Lung microvascular endothelial cell (primary cell): ENCODE data around the gene CASZ1. TPM values are rescaled to one million over a fixed set of nuclear protein-coding genes. Genes with fewer than 3 reads are reported as not detected.

Source experiments
- DNase-seq, 2 donors: peaks; one replicate each; pipeline versions ENCODE4 v3.0.0 to v3.0.0-alpha.2; 2010; ENCODE audit warnings: low read depth in 2 of 2
- total RNA-seq: library from RNA; depleted of rRNA; stranded (reverse); fragments of >200 nt; gene quantifications from 2 replicates; pipeline ENCODE4 v1.2.1, GENCODE V29; 2014

The CASZ1 gene
- total RNA-seq, 1 donor from 2014 or later: 0.99 TPM

DNA sequence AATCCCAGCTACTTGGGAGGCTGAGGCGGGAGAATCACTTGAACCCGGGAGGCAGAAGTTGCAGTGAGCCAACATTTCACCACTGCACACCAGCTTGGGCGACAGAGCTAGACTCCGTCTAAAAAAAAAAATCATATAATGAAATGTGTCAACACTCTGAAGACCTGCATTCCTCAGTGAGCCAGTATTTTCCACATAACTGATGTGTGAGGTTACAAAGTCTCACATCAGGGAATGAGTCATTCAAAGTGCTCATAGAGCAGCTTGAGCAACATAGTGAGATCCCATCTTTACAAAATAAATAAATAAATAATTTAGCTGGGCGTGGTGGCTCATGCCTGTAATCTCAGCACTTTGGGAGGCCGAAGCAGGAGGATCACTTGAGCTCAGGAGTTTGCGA is 65.5 kb downstream of the CASZ1 start:
- peak; percentile 35 to 61 for DNase-seq

DNA sequence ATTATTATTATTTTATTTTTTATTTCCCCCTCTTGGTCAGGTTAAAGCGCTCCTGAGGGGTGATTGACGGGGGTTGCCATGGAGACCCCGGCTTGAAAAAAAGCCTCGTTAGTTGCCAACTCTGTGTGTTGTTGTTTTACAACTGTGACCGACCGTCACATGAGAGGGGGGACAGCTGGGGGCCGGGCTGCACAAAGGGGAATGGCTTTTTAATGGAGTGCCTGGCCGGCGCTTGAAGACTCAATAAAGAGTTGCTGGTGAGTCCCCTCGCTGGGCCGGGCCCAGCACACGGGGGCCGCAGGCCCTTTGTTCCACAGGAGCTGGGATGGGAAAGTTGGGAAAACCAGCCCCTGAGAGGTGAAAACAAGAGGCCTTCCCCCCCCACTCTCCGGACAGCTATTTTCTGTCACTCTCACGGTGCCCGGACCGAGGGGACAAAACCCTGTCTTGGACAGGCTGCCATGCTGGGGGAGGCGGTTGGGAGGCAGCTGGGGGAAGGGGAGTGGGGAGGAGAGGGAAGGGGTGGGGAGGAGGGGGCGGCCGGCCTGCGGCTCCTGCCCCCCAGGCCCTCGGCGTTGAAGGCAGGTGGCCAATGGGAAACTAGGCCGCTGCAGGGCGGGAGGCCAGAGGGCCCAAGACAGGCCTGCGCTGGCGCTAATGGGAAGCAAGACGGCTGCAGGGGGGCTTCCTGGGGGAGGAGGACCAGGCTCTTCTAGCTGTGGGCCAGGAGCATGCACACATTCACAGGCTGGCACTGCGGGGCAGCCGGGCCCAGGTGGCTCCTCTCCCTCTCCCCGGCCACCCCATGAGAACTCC is 67.6 kb downstream of the CASZ1 start:
- DNase-seq: peak in 1 of 2 donors; percentile 11

DNA sequence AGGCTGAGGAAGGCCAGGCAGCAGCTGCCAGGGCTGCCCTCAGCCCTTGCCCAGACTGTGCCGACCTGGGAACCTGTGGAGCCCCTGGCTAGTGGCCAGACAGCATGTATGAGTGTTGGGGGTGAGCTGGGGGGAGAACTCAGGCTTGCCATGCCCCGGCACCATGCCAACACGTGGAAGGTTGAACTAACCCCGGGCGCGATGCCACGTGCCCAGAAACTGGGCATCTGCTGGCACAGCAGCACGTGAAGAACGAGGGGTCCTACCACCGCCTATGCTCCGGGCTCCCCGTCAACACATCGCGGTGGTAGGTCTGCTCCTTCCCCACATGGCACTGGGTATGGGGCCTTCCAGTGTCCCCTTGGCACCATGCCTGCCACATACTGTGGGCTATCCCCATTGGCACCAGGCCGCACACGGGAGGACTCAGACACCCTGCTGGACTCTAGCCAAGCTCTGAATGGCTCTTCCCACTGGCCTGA is 68.7 kb downstream of the CASZ1 start:
- no peak for DNase-seq

DNA sequence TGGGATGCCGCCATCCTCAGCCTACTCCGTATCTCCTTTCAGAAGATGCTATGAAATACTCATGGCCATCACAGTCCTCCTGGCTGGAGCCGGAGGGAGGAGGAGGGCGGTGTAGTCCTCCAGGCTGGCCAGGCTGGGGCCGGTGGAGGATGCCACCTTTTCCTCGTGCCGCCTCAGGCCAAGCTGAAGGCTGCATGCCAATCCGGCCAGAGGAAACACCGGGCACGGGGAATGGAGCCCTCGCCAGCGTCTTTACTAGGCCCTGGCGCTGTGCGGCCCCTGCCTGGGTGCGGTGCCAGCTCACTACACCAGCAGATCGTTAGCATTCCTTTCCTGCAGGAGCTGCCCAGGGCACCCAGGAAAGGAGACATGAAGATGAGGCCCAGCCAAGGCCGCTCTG is 70.1 kb downstream of the CASZ1 start:
- no peak for DNase-seq

DNA sequence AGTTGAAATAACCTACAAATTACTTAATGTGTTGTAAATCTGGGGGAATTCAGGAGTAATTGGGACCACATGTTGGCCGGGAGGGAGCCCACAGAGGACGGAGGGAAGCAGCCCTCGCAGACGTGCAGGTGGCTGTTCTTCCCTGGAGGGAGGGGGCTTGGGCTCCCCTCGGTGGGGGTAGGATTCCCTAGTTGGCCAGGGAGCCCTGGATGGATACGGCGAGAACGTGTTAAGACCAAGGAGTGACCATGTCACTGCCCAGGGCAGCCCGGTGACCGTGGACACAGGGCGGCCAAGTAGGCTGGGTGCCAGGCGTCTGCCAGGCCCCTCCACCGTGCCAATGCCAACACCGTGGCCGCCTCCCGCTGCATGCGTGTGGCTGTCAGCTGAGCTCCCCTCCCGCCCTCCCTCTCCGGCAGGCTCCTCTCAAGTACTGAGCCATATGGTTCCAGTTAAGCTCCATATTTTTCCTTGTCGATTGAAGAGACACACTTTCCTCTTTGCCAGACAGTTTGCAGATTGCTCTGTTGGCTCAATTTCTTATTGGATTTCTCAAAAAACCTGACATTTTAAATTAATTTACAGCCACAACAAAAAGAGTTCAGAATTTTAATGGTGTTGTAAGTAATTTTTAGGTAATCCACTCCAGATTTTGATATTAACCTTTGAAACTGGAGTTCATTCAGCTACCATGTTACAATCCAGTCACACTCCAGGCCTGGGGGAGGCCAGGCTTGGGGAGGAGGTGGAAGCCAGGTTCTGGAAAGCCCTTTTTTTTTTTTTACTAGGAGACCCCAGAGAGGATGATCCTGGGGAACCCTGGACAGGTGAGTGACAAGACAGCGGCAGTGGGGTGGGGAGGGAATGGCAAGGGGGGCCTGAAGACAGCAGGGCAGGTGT is 71.2 kb downstream of the CASZ1 start:
- no peak for DNase-seq

DNA sequence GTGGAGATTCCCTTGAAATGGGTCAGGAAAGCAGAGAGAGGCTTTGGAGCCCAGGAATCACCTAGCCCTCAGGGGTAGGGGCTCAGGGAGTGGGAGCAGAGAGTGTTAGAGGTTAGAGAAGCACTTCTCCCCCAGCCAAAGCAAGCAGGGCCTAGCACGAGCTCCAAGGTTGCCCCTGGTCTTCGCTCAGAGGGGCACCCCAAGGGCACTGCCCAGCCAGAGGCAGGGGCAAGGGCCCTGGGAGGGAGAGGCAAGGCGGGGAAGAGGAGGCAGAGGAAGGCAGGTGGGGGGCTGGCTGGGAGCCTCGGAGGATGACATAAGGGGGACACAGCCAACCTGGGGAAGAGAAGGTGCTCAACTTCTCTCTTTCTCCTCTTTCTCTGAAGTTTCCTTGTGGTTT is 71.9 kb downstream of the CASZ1 start:
- no peak for DNase-seq

DNA sequence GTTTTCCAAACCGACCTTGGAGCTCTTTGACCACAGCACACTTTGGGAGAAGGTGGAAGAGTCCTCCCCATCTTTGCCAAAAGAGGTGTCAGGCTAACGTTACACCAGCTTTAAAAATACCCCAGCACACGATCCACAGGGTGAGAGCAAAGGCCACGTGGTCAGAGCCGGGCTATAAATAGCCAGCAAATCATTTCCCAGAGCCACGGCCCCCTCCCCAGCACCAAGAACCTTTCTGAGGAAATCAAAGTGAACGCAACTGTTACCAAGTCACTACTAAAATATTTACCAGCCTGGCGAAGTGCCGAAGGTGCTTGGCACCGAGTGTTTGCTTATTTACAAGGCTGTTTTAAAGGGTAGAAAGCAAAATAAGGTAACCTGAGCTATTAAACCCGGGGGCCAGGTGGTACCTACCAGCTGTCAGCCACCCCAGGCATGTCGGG is 72.4 kb downstream of the CASZ1 start:
- no peak for DNase-seq

DNA sequence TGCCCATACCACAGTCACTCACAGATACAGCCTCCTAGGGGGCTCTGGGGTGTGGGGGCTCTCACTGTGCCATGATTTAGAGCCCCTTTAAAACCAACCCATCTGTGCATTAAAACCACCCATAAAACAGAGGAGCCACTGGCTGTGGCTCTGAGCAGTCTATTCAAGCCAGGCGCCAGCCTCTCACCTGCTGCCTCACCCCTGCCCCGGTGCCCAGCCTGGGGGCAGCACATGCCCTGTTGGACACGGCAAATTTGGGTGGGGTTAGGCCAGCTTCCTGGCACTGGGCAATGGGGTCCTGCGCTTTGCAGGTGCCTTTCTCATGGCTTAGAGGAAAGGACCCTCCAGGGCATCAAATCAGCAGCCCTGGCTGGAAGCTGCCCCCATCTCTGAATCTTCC is 73.1 kb downstream of the CASZ1 start:
- DNase-seq: no peak

DNA sequence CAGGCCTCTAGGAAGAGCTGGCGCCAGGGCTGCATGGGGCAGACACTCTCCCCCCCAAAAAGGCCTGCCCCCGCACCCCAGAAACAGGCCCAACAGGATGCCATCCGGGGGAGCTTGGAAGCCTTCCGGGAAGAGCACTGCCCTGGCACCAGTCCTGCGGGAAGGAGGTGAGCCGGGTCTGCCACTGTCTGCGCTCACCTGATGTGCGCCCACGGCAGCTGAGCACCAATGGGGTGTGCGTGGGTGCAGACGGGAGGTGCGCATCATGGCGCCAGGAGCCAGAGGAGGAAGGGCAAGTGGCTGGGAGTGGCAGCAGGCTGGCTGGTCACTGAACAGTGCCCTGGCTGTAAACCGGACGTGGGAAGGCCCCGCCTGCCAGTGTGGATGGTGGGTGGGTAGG is 73.6 kb downstream of the CASZ1 start:
- DNase-seq: no peak

DNA sequence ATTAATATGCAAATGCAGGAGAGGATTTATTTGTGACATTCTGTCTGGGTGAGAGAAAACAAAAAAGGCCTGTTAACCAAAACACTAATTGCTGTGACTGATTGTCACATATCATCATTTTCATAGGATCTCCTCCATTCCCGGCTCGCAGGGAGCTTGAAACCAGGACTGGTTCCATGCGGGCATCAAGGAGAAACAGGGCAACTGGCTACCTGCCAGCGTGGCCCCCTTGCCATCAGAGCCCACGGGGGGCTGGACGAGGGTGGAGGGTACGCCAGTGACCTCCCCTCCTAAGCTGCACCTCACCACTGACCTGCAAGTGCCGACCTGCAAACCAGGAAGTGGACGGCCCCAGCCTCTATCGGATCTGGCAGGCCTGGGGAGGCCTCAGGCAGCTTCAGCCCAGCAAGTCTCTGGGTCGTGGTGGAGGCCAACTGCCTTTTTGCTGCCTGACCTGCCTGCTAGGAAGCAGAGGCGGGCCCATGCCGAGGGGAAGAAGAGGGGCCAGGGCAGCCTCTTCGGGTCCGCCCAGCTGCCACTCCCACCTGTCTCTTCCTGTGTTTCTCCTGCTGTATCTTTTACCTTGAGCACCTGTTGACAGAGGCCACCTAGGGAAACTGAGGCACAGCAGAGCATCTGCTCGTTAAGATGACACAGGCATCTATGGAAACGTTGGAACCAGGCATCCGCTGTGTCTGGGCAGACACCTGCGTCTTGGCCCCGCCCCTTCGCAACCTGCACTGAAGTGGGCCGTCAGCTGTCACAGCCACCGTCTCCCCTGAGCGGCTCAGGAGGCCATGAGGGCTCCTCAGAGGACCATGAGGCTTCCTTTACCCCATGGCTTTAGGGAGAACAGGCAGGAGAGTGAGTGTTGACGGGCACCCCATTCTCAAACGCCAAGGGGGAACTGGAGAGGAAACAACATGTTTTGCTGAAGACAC is 74.8 kb downstream of the CASZ1 start:
- no peak for DNase-seq

DNA sequence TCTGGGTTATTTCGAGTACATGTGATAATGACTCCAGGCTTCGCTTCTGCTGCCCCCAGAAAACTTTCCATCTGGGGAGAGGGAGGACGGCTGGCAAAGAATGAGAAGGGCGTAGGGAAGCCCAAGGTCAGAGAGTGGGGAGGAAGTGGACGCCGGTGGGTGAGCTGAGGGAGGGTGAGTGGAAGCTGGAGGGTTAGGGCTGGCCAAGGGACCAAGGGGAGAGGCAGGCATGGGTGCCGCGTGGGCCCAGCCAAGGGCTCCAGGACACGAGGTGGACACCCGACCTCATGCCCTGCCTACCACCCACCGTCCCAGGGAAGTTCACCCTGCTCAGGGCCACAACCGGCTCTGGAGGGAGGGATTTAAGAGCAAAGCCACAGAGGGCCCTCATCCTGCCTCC is 75.8 kb downstream of the CASZ1 start:
- DNase-seq: no peak

DNA sequence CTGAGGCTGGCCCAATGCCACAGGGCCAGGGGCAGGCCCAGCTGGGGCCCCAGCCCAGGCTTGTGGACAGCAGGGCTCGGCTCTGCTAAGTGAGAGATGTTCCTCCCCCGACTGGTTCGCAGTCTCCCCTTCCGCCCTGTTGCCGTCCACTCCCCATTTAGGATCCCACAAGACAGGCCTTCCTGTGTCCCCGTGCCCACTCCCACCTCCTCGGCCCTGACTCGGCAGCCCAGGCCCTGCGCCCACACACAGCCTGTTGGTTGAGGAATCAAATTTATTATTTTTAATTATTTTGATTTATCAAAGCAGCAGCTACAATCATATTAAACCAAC is 78.4 kb downstream of the CASZ1 start:
- no peak for DNase-seq

DNA sequence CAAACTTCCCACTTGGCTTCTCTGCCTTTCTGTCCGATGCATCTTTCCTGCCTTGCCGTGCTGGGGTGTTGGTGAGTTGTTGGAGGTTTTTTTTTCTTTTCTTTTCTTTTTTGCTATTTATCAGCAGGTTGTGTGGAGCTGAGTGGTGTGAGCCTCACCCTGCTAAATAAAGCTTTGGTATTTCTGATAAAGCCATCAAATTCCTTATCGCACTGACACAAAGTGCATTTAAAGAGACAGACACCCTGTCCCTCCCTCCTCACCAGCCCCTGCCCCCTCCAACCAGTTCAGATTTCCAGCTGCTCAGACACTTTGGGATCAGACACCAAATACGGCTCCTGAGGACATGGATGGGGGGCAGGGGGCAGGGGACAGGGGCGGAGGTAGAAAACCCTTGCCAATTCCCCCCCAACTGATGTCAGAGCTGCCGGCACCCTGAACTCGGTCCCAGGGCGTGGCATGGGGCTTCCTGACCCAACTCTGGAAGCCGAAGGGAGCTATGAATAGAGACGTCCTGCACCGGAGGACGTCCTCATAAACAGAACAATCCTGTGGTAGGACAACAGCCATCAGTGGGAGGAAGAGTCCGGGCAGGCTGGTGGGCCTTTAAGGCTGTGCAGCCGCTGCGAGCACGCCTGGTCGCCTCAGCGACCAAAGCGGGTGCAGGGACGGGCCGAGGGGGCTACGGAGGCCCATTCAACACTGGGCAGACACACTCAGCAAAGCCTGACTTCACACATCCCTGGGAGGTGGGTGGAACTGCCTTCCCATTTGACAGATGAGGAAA is 79.0 kb downstream of the CASZ1 start:
- DNase-seq: no peak

DNA sequence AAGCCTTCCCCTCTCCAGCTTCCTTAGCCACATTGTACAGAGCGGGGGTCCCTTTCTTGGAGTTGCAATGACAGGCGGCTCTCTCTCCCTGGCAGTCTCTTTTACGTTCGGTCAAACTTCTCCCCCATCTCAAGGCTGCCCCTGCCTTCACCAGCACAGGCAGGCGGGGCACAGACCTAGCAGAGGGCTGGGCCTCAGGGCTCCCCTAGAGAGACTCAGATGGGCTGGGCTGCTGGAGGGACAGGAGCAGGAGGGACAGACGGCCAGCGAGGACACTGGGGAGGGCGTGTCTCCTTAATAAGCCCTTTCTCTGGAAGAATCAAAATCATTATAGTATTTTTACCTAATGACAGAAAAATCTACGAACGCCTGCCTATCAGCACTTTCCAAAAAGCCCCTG is 79.6 kb downstream of the CASZ1 start:
- no peak for DNase-seq

DNA sequence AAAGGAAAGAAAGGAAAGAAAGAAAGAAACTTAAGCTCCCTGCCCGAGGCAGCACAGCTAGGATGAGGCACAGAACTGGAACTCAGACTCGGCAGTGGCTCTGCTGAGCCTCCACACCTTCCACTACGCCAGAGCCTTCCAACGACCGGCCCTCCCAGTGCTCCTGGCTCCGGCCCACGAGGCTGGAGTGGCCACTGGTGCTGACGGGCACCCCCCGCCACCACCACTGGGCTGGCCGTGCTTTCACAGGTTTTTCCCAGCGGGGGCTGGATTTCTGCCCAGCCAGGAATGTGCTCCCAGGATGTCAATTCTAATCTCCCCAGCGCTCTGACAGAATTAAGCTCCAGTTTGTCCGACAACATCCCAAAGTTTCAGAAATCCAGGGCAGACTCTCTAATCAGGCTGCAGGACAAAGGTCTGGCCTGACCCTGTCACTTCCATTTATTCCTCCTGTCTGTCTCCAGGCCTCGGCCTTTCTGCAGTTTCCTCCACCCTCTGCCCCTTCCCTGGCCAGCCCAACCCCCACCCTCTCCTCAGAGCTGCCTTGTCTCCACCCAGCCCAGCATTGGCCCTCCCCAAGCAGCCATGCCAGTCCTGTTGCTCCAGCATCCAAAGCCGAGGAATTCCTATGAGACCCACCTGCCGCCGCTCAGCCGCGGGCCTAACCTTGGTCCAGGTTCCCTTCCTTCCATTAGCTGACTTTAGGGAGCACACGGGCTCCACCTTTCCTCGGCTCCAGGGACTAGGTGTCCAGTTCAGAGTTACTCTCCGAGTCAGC is 81.9 kb downstream of the CASZ1 start:
- DNase-seq: no peak

DNA sequence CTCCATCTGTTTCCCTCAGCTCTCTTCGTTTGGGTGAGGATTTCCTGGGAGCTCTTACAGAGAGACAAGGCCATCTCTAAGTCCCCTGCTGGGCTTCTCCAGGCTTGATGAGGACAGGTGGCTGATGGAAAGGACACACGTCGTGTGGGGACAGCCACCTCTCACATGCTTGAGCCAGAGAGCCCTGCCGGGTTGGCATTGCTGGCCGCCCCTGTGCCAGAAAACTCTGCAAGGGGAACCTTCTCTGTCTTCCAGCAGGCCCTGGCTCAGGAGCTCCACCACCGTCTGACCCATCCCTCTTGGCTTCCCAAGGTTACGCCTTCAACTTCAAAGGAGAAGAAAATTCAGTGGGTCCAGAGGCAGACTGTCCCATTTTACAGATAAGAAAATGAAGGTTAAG is 82.8 kb downstream of the CASZ1 start:
- no peak for DNase-seq

DNA sequence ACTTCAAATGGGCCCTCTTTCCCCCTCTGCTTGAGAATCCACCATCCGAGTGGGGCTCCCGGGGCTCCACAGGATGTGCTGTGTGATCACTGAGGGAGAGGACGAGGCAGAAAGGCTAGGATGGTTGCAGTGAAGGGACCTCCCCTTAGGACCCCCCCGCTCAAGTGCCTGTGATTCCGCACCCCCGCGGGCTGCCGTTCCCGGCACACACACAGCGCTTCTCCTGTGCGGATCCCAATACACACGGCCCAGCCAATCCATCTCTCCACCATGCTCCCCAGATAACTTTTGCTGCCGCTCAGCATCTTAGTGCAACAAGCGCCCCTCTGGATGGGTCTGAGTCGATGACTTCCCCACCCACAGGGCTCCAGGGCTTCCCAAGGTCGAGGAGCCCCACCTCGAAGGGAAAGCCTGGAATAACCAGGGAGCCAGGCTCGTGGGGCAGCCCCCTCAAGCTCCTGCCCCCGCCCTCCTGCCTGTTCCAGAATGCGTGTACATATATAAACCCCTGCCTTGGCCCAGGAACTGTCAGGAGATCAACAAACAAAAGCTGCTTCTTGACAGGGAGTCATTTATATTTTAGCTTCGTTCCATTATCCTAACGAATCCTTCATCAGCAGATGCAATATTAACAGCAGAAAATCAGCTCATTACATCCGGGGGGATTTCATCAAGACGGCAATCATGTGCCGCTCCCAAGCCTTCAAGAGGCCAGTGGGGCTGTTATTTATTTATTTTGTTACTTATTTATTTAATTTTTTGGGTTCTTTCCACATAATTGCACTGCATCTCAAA is 83.7 kb downstream of the CASZ1 start:
- DNase-seq: no peak

DNA sequence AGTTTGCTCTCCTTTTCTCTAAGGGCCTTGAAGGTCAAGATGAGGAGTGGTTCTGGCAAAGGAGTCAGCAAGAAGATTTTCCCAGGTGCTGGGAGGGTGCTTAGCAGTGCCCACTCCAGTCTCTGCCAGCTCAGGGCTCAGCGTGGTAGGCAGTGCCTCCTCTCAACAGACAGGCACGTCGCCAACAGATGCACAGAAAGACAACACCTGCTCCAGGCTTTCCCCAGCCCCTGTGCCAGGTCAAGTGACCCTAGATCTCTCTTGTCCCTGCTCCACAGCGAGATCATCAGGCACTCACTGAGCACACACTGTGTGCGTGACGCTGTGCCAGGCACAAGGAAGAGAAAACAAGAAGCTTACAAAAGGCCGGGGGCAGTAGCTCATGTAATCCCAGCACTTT is 86.0 kb downstream of the CASZ1 start:
- no peak for DNase-seq

DNA sequence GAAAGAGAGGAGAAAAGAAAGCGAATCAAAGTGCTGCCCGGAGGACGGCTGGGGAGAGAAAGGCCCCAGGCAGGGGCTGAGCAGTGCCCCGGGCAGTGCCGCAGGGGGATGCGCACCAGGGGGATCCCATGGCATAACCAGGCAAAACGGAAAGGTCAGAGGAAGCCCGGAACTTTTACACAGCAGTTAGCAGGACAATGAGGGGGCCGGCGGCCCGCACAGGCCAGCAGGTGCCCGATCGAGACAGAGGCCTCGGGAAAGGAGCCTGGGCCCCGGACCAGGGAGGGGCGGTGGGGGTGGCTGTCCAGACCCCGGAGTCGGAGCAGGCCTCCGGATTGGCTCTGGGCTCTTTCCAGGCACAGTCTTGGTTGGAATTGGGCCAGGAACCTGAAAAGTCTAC is 86.8 kb downstream of the CASZ1 start:
- peak in 1 of 2 donors; percentile 8 for DNase-seq
